ENCODE results near the gene ERG.

Gene ERG

DNA sequence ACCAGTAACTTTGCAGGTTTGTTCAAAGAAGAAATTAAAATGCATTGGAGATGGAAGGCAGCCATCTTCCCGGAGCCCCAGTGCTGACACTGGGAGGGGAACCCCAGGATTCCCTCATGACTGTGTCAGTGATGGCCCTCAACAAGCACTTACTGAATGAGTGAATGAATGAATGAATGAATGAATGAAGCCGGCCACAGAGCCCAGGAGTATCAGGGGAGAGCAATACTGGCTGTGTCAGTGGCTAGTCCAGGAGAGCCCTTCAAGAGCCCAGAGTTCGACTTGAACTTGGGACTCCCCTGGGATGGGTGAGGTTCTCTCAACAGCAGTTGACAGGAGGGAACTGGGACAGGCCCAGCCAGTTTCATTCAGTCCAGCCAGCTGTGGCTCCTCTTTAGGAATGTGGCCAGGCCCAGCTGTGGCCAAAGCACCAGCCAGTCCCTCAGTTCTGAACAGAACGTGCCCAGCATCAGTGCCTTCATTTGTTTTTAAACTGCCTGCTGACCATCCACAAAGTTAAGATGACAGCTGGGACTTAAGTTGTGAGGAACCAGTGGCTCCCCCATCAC, 9.2 kb upstream of the ERG start:
- TF ChIP-seq, protein P1, sequence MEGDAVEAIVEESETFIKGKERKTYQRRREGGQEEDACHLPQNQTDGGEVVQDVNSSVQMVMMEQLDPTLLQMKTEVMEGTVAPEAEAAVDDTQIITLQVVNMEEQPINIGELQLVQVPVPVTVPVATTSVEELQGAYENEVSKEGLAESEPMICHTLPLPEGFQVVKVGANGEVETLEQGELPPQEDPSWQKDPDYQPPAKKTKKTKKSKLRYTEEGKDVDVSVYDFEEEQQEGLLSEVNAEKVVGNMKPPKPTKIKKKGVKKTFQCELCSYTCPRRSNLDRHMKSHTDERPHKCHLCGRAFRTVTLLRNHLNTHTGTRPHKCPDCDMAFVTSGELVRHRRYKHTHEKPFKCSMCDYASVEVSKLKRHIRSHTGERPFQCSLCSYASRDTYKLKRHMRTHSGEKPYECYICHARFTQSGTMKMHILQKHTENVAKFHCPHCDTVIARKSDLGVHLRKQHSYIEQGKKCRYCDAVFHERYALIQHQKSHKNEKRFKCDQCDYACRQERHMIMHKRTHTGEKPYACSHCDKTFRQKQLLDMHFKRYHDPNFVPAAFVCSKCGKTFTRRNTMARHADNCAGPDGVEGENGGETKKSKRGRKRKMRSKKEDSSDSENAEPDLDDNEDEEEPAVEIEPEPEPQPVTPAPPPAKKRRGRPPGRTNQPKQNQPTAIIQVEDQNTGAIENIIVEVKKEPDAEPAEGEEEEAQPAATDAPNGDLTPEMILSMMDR (IDR thresholded peaks at IDR 0.05; ENCODE audit: low read depth, low read length), result no peak
- DNase-seq (ENCODE audit: extremely low read depth, low read depth), result no peak

DNA sequence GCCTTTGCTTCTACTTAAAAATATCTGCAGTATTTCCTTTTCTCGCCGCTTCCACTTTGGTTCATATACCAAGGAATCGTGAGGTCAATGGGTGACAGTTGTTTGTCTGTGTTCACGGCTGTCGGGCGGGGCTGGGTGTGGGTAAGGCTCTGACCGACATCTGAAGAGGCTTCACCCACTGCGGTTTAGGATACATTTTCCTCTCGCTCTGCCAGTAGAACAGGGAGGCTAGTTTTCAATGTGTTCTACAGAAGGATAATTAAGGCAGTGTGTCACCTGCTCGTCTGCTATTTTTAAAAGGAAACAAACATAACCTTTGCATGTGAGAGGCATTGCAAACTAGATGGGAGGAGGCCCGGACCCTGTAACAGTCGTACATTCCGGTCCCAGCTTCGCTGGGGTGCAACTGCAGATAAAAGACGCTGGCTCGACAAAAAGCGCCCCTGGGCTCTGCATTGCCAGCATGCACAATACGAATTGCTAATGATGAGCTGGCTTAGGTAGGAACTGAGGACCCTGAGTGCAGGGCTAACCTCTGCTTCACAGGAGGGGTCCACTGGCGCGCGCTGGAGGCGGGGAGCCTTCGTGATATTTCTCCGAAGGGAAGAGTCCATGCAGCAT, 8.5 kb upstream of the ERG start:
- DNase-seq (ENCODE audit: extremely low read depth, low read depth), result no peak
- TF ChIP-seq, protein P1 (IDR thresholded peaks at IDR 0.05; ENCODE audit: low read depth, low read length), result no peak

GRCh38 chr21:38505654-38506523, 7.6 kb upstream of the ERG start:
- DNase-seq (ENCODE audit: extremely low read depth, low read depth), result peak; percentile 34
- TF ChIP-seq, protein P1 (IDR thresholded peaks at IDR 0.05; ENCODE audit: low read depth, low read length), result peak; percentile 71

DNA sequence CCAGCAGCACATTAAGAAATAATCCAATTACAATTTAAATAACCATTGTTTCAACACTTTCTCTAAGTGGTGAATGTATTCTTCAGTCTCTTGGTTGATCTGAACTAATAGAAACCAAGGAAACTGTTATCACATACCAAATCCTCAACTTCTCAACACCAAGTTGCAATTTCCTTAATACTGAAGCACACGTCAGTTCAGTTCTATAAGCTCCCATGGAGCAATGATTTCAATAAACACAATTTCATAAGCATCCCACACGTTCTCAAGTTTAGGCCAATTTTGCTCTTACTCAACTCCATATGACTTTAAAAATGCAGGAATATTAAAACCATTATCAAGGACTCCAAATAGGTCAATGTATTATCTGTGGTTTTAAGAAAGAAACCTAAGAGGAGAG, 5.8 kb upstream of the ERG start:
- DNase-seq (ENCODE audit: extremely low read depth, low read depth), result no peak
- TF ChIP-seq, protein P1 (IDR thresholded peaks at IDR 0.05; ENCODE audit: low read depth, low read length), result no peak

DNA sequence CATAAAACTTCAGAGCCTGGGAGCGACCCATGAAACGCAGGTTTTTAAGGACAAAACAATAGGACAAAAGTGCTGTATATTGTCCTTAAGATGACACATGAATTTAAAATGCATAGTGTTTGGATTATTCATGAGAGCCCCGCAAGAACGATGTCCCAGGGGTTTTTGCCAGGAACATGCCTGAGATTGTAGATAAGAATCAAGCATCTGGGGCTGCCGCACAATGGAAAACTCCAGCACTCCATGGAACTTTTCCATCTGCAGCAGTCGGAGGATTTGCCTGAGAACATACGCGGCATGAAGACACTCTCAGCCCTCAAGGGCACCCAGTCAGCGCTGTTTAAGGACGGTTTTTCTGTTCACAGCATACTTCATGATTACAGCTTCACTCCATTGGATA, 5.3 kb upstream of the ERG start:
- TF ChIP-seq, protein P1 (IDR thresholded peaks at IDR 0.05; ENCODE audit: low read depth, low read length), result no peak

GRCh38 chr21:38500073-38500472, 1.8 kb upstream of the ERG start:
- TF ChIP-seq, protein P1 (IDR thresholded peaks at IDR 0.05; ENCODE audit: low read depth, low read length), result no peak
- DNase-seq (ENCODE audit: extremely low read depth, low read depth), result no peak

More for the DNA sequence above, 5.3 kb upstream of the ERG start:
- DNase-seq (ENCODE audit: extremely low read depth, low read depth), result no peak

DNA sequence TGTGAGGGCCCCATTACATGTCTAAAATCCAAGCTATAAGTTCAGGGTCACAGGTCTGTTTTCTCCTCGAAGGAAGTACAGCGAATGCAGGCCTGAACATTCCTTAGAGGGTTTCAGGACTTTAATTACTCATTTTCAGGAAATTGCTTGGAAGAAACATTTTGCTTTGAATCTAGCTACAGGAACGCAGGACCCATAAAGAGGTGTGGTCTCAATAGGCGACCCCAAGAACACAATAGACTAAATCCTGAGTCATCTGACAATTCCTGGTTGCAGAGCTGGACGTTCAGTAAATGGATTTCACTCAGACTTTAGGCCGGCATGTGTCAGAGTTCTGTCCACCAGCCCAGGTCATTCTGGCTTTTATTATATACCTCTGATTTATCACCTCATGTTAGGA, 1.0 kb upstream of the ERG start:
- DNase-seq (ENCODE audit: extremely low read depth, low read depth), result no peak
- TF ChIP-seq, protein P1 (IDR thresholded peaks at IDR 0.05; ENCODE audit: low read depth, low read length), result no peak

All from AG09319 (cell line).